Stimulated activated effector memory CD8-positive, alpha-beta T cell treated with anti-CD3 and anti-CD28 coated beads, Interleukin-12 subunit alpha, Interleukin-12 subunit beta, amount 100 ng/mL, for 72 hours (primary cell): ENCODE results near the gene MTCH2.
"Not testable (repeated sequence)": the region's sequence is repeated elsewhere in the genome, so short reads cannot be mapped to it uniquely, and the experiment has no call there.

ENCODE experiments used
- ATAC-seq: fragments of 150-1000 bp; cut with Tn5 transposase; 2 replicates; pipeline ENCODE4 v1.10.0; 2021
- DNase-seq, 2 donors: peaks; one replicate each; pipeline ENCODE4 v3.0.0; 2021 to 2022; ENCODE audit warnings: low spot score in 2 of 2
- H3K27ac Mint-ChIP-seq: one replicate; pipeline ENCODE4 v1.8.0; 2022; ENCODE audit warnings: mild to moderate bottlenecking, mixed read lengths
- H3K36me3 Mint-ChIP-seq: one replicate; pipeline ENCODE4 v1.8.0; 2022; ENCODE audit warnings: mild to moderate bottlenecking, mixed read lengths
- H3K4me1 Mint-ChIP-seq: one replicate; pipeline ENCODE4 v1.8.0; 2022; ENCODE audit warnings: mixed read lengths
- H3K4me3 Mint-ChIP-seq: one replicate; pipeline ENCODE4 v1.8.0; 2022; ENCODE audit warnings: mild to moderate bottlenecking, mixed read lengths
- H3K9me3 Mint-ChIP-seq: one replicate; pipeline ENCODE4 v1.8.0; 2022; ENCODE audit warnings: mixed read lengths

Gene MTCH2

DNA sequence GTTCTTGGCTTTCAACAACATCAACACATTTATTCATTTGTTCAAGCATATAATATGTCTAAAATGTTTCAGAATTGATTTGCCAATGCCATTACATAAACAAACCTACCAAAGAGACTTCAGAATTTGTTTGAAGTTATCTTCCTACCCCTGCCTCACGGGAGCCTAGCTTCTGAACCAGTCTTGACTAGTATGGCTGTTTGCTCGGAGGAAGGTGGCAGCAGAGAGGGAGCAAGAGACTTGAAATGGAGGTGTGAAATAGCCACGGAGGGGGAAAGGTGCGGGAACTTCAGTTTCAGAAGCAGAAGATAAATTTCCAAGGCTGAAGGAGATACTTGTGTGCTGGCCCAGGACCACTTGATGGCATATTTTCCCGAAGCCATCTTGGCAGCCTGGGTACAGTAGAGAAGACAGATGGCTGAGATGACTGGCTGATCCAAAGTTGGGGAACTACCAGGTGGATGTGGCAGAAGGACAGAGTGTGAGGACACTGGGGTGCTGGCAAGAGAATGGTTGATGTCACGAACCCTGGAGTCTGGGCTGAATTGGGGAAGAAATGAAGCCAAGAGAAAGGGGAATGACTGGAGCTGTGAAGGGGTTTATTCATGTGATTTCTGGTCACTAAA is 14.0 kb upstream of the MTCH2 start:
- Mint-ChIP-seq H3K4me3 (no peak overlapping the region), H3K27ac (no peak overlapping the region), H3K9me3 (peaks cover 3% of the 10 kb centered on the region), H3K4me1 (no peaks in the 10 kb centered on the region), H3K36me3 (no peaks in the 10 kb centered on the region)
- DNase-seq: no peak
- no peak for ATAC-seq

DNA sequence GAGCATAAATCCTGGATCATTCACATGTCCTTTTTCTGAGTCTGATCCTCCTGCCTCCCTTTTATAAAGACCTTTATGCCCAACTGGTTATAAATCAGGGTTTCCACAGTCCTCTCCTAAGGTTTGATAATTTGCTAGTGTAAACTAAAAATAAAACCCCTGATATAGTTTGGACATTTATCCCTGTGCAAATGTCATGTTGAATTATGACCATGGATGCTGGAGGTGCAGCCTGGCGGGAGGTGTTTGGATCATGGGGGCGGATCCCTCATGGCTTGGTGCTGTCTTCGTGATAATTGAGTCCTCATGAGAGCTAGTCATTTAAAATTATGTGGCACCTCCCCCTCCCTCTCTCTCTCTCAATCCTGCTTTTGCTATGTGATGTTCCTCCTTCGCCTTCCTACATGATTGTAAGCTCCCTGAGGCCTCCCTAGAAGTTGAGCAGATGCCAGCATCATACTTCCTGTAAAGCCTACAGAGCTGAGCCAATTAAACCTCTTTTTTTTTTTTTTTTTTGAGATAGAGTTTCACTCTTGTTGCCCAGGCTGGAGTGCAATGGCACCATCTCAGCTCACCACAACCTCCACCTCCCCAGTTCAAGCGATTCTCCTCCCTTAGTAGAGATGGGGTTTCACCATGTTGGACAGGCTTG is 9.6 kb upstream of the MTCH2 start:
- Mint-ChIP-seq H3K4me3 (no peak overlapping the region), H3K9me3 (peaks cover 3% of the 10 kb centered on the region), H3K27ac (no peak overlapping the region), H3K4me1 (no peaks in the 10 kb centered on the region), H3K36me3 (no peaks in the 10 kb centered on the region)
- no peak for DNase-seq
- no peak for ATAC-seq

GRCh38 chr11:47649276-47649675 is 6.9 kb upstream of the MTCH2 start:
- Mint-ChIP-seq H3K4me1 (no peaks in the 10 kb centered on the region), H3K27ac (no peak overlapping the region), H3K4me3 (no peak overlapping the region), H3K9me3 (peaks cover 3% of the 10 kb centered on the region), H3K36me3 (no peaks in the 10 kb centered on the region)
- ATAC-seq (no peak), DNase-seq (no peak)

- ATAC-seq: no peak
- DNase-seq: no peak
- no peak overlapping the region for H3K4me3 Mint-ChIP-seq
- H3K4me1 Mint-ChIP-seq: peaks cover 22% of the 10 kb centered on the region
- peaks cover 15% of the 10 kb centered on the region for H3K36me3 Mint-ChIP-seq
- no peaks in the 10 kb centered on the region for H3K9me3 Mint-ChIP-seq
- H3K27ac Mint-ChIP-seq: no peak overlapping the region
Measured at GRCh38 chr11:47646019-47646418, 3.7 kb upstream of the MTCH2 start.

DNA sequence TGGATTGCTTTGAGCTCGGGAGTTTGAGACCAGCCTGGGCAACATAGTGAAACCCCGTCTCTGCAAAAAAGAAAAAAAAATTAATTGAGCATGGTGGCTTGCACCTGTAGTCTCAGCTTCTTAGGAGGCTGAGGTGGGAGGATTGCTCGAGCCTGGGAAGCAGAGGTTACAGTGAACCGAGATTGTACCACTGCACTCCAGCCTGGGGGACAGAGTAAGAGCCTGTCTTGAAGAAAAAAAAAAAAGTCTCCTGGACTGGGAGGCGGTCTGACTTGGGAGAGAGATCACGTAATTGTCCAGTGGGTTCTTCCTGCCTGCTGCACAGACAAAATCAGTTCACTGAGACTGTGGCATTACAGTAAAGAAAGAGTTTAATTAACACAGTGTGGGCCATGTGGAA is 3.1 kb upstream of the MTCH2 start:
- Mint-ChIP-seq H3K9me3 (no peaks in the 10 kb centered on the region), H3K4me3 (no peak overlapping the region), H3K36me3 (peaks cover 15% of the 10 kb centered on the region), H3K27ac (no peak overlapping the region), H3K4me1 (peaks cover 26% of the 10 kb centered on the region)
- DNase-seq (no peak), ATAC-seq (no peak)

- H3K36me3 Mint-ChIP-seq: peaks cover 49% of the 10 kb centered on the region
- DNase-seq (no peak), ATAC-seq (no peak)
- H3K27ac Mint-ChIP-seq: peak overlapping the region; percentile 96
- peak overlapping the region; percentile 97 for H3K4me3 Mint-ChIP-seq
- H3K4me1 Mint-ChIP-seq: peaks cover 26% of the 10 kb centered on the region
- no peaks in the 10 kb centered on the region for H3K9me3 Mint-ChIP-seq
Measured at GRCh38 chr11:47641600-47642098, 710 bp downstream of the MTCH2 start.

DNA sequence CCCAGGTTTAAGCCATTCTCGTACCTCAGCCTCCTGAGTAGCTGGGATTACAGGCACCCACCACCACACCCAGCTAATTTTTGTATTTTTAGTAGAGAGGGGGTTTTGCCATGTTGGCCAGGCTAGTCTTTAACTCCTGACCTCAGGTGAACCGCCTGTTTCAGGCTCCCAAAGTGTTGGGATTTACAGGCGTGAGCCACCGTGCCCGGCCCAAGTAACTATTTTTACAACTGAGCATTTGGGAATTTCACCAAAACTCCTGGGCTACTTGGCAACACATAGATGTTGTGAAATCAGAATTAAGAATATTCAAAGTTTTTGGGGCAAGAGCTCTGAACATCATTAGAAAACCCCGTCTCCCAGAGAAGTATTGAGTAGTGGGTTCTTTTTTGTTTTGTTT is 1.9 kb downstream of the MTCH2 start:
- peak overlapping the region; percentile 97 for H3K4me3 Mint-ChIP-seq

DNA sequence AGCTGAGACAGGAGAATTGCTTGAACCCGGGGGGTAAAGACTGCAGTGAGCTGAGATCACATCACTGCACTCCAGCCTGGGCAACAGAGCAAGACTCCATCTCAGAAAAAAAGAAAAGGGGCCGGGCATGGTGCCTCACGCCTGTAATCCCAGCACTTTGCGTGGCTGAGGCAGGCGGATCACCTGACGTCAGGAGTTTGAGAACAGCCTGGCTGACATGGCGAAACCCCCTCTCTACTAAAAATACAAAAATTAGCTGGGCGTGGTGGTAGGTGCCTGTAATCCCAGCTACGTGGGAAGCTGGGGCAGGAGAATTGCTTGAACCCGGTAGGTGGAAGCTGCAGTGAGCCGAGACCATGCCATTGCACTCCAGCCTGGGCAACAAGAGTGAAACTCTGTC is 6.0 kb downstream of the MTCH2 start:
- not testable (repeated sequence) for H3K9me3 Mint-ChIP-seq, DNase-seq, H3K4me1 Mint-ChIP-seq, H3K27ac Mint-ChIP-seq, H3K4me3 Mint-ChIP-seq, ATAC-seq
- peaks cover 87% of the 10 kb centered on the region for H3K36me3 Mint-ChIP-seq

More for the DNA sequence above, 1.9 kb downstream of the MTCH2 start:
- H3K4me1 Mint-ChIP-seq: peaks cover 26% of the 10 kb centered on the region
- DNase-seq, ATAC-seq, H3K9me3 Mint-ChIP-seq: not testable (repeated sequence)
- peaks cover 61% of the 10 kb centered on the region for H3K36me3 Mint-ChIP-seq
- peak overlapping the region; percentile 48 for H3K27ac Mint-ChIP-seq

DNA sequence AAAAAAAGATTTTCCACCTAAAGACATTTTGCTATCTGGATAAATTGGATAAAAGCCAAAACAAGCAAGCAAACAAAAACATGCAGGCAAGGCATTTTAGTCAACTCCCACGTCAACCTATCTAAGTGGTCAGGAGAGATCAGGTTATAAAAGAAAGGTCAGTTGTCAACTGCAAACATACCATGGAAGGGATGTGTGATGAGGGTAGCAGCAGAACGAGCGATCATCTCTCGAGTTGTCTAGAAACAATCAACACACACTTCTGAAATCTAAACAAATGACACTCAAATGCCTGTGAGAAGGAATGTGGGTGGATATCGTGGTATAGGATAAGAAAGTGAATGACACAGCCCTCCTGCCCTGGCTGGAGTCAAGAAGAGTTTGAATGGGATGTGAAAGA is 10.9 kb downstream of the MTCH2 start:
- no peaks in the 10 kb centered on the region for H3K9me3 Mint-ChIP-seq
- H3K4me3 Mint-ChIP-seq: no peak overlapping the region
- H3K36me3 Mint-ChIP-seq: peaks cover 100% of the 10 kb centered on the region
- no peak overlapping the region for H3K27ac Mint-ChIP-seq
- no peak for ATAC-seq
- DNase-seq: no peak
- no peaks in the 10 kb centered on the region for H3K4me1 Mint-ChIP-seq

DNA sequence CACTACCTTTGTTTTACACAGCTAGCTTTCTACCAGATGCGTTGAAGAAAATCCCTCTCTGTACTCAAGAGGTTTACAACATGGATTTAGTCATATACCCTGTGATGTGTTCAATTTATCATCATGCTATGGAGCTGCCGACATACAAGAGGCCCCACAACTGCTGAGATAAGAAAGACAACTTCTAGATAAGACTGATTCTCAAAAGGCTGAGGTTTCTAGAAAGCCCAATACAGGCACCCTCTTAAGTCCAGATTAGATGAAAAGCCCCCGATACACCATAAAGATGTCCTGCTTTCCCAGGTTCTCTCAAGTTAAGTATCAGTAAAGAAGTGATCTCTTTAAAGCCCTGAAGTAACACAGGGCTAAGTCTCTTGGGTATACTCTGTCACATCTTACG is 14.3 kb downstream of the MTCH2 start:
- no peak for DNase-seq
- H3K36me3 Mint-ChIP-seq: peaks cover 100% of the 10 kb centered on the region

DNA sequence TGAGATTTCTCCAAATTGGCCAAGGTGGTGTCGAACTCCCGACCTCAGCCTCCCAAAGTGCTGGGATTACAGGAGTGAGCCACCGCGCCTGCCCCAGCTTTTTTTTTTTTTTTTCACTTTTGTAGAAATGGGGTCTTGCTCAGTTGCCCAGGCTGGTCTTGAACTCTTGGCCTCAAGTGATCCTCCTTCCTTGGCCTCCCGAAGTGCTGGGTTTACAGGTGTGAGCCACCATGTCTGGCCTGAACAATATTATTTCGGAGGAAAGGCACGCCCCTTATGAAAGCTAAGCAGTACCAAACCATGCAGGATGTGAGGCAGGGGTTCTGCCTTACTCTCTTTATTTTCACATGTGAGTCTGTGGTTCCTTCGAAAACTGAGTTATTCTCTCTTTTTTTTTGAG is 16.1 kb downstream of the MTCH2 start:
- Mint-ChIP-seq H3K4me1 (no peaks in the 10 kb centered on the region), H3K36me3 (peaks cover 100% of the 10 kb centered on the region), H3K4me3 (no peak overlapping the region), H3K27ac (no peak overlapping the region), H3K9me3 (no peaks in the 10 kb centered on the region)
- ATAC-seq (no peak), DNase-seq (no peak)

More for the DNA sequence above, 14.3 kb downstream of the MTCH2 start:
- Mint-ChIP-seq H3K27ac (no peak overlapping the region), H3K4me1 (no peaks in the 10 kb centered on the region), H3K4me3 (no peak overlapping the region), H3K9me3 (no peaks in the 10 kb centered on the region)
- ATAC-seq: no peak

- Mint-ChIP-seq H3K36me3 (peaks cover 99% of the 10 kb centered on the region), H3K4me1 (no peaks in the 10 kb centered on the region), H3K9me3 (no peaks in the 10 kb centered on the region), H3K27ac (no peak overlapping the region), H3K4me3 (no peak overlapping the region)
- DNase-seq (no peak), ATAC-seq (no peak)
Measured at GRCh38 chr11:47620836-47621378, 21.5 kb downstream of the MTCH2 start.

- Mint-ChIP-seq H3K4me1 (no peaks in the 10 kb centered on the region), H3K9me3 (no peaks in the 10 kb centered on the region), H3K4me3 (no peak overlapping the region), H3K27ac (peak overlapping the region; percentile 12), H3K36me3 (peaks cover 80% of the 10 kb centered on the region)
- peak; percentile 52 for ATAC-seq
- no peak for DNase-seq
Measured at GRCh38 chr11:47617417-47617809, 24.9 kb downstream of the MTCH2 start.

GRCh38 chr11:47616726-47617416 is 25.5 kb downstream of the MTCH2 start:
- Mint-ChIP-seq H3K36me3 (peaks cover 74% of the 10 kb centered on the region), H3K9me3 (no peaks in the 10 kb centered on the region), H3K4me3 (no peak overlapping the region), H3K4me1 (no peaks in the 10 kb centered on the region), H3K27ac (peak overlapping the region; percentile 12)
- DNase-seq (no peak), ATAC-seq (no peak)

DNA sequence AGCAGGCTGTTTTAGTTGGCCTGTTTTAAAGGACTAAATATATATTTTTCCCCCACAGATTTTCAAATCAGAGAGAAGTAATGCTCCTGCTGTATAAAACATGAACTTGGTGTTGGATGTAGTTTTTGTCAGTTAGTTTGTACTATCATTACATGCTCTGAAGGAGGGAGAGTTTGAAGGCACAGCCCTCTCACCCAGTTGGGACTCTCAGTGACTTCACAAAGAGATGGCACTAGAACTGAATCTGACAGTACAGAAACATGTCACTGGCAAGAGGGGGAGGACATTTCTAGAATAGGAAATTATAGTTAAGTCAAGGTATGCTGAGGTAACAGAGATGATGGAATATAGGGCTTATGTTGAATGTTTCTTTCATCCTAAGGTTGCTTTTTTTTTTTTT is 27.1 kb downstream of the MTCH2 start:
- no peak for DNase-seq
- no peak overlapping the region for H3K27ac Mint-ChIP-seq
- no peak overlapping the region for H3K4me3 Mint-ChIP-seq
- H3K36me3 Mint-ChIP-seq: peaks cover 59% of the 10 kb centered on the region
- no peaks in the 10 kb centered on the region for H3K4me1 Mint-ChIP-seq
- no peaks in the 10 kb centered on the region for H3K9me3 Mint-ChIP-seq
- no peak for ATAC-seq
